Sigmoid colon (tissue), 4 donors: ENCODE results near the gene NOC2L.

Source experiments
- POLR2A ChIP-seq, 2 donors: fragments of 450-650 bp; IDR thresholded peaks; one replicate each; pipeline ENCODE4 v1.6.1; 2016; ENCODE audit warnings: antibody characterized with exemption in 2 of 2, mild to moderate bottlenecking in 2 of 2, moderate library complexity in 2 of 2
- POLR2AphosphoS5 ChIP-seq, 4 donors: sonication (generic); formaldehyde crosslinking; IDR thresholded peaks; one replicate each; pipeline ENCODE4 v1.6.1; 2017; ENCODE audit warnings: antibody characterized with exemption in 4 of 4
- TF ChIP-seq, protein P1 (sequence below), 4 experiments: fragments of 450-650 bp in 3 of 4; fragments of 200-600 bp in 1 of 4; IDR thresholded peaks; one replicate each; pipeline ENCODE4 v1.5.1; 2016 to 2019; ENCODE audit warnings: antibody characterized with exemption in 4 of 4, mild to moderate bottlenecking in 3 of 4, moderate library complexity in 2 of 4

DNA sequence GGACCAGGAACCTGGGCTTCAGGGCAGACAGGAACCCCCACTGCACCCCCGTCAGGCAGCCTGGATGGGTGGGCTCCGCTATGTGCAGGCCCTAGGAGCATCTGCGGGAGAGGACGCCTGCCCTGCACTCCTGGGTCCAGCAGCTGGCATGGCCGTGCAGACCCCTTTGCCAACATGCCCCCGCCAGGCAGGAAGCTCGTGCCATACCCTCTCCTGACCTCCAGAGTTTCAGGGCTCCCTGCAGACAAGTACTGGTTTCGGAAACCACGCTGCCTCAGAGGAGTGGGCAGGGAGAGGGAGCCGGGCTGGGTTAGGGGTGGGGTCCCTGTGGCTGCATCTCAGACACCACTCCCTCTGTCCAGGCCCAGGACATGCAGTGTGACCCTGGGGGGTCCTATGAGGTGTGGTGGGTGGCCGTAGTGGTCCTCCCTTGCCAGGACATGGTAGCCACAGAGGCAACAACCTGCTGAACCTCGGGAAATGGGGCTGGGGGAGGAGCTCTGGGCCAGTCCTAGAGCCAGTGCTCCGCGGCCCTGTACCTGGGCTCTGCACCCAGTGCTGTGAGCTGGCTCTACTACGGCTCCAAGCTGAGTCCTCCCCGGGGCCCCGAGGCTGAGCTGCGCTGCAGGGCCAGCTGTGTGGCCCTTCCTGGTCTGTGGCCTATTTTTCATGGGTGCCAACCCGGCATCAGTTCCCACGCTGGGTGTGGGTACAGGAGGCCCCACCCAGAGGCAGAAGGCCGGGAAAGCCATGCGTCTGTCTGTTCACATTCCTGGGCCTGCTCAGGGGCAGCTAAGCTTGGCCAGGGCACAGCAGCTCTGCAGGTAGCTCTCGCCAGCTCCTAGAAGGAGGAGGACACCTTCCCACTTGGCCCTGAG lies 8.6 kb upstream of the NOC2L start:
- no peak for TF ChIP-seq POLR2A (IDR thresholded peaks at IDR 0.05)
- TF ChIP-seq, protein P1, sequence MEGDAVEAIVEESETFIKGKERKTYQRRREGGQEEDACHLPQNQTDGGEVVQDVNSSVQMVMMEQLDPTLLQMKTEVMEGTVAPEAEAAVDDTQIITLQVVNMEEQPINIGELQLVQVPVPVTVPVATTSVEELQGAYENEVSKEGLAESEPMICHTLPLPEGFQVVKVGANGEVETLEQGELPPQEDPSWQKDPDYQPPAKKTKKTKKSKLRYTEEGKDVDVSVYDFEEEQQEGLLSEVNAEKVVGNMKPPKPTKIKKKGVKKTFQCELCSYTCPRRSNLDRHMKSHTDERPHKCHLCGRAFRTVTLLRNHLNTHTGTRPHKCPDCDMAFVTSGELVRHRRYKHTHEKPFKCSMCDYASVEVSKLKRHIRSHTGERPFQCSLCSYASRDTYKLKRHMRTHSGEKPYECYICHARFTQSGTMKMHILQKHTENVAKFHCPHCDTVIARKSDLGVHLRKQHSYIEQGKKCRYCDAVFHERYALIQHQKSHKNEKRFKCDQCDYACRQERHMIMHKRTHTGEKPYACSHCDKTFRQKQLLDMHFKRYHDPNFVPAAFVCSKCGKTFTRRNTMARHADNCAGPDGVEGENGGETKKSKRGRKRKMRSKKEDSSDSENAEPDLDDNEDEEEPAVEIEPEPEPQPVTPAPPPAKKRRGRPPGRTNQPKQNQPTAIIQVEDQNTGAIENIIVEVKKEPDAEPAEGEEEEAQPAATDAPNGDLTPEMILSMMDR (IDR thresholded peaks at IDR 0.05) = no peak
- TF ChIP-seq POLR2AphosphoS5 (IDR thresholded peaks at IDR 0.05) = no peak
